Kidney (tissue), 22 donors: ENCODE measurements around the gene PFDN5. TPM values are rescaled to one million over a fixed set of nuclear protein-coding genes. Genes with fewer than 3 reads are reported as not detected.
A peak's percentile ranks its signal among the peaks of the same experiment; 100 is the strongest.

ENCODE experiments used
- DNase-seq, 5 donors: peaks; one replicate each; pipeline ENCODE4 v3.0.0-alpha.2; 2013 to 2020
- FAIRE-seq: peaks from 2 replicates; lab custom pipeline; 2012; peaks lifted over from hg19 to GRCh38; lab: Jason Lieb, UNC
- H3K27ac ChIP-seq, 2 donors: one replicate each; pipeline ENCODE4 v1.7.0; 2013; ENCODE audit warnings: low read depth in 2 of 2, low read length in 2 of 2, inconsistent platforms in 1 of 2
- H3K27me3 ChIP-seq: one replicate; pipeline ENCODE4 v1.7.1; 2013; ENCODE audit warnings: low read length, inconsistent platforms; ENCODE audit not compliant: control insufficient read depth, insufficient read depth
- H3K36me3 ChIP-seq, 3 donors: one replicate each; pipeline versions ENCODE4 v1.7.0 to v1.7.1; 2013; ENCODE audit warnings: low read length in 3 of 3, control low read depth in 1 of 3, inconsistent platforms in 1 of 3; ENCODE audit not compliant: insufficient read depth in 3 of 3, control insufficient read depth in 2 of 3
- H3K4me1 ChIP-seq, 3 donors: one replicate each; pipeline versions ENCODE4 v1.7.0 to v1.7.1; 2013; ENCODE audit warnings: low read length in 3 of 3, inconsistent platforms in 1 of 3, low read depth in 1 of 3; ENCODE audit not compliant: control insufficient read depth in 2 of 3, insufficient read depth in 2 of 3
- H3K4me3 ChIP-seq, 3 donors: one replicate each; pipeline versions ENCODE4 v1.7.0 to v1.8.1; 2013; ENCODE audit warnings: low read length in 3 of 3, control low read depth in 1 of 3, inconsistent platforms in 1 of 3
- H3K9ac ChIP-seq, 3 donors: one replicate each; pipeline versions ENCODE4 v1.7.0 to v1.7.1; 2013; ENCODE audit warnings: low read length in 3 of 3, control low read depth in 1 of 3, inconsistent platforms in 1 of 3
- H3K9me3 ChIP-seq, 3 donors: one replicate each; pipeline versions ENCODE4 v1.7.0 to v1.7.1; 2013; ENCODE audit warnings: low read length in 3 of 3, control low read depth in 1 of 3, inconsistent platforms in 1 of 3; ENCODE audit not compliant: control insufficient read depth in 2 of 3, insufficient read depth in 1 of 3
- CTCF ChIP-seq: IDR thresholded peaks from 3 replicates; pipeline ENCODE4 v1.5.1; 2012; ENCODE audit warnings: mild to moderate bottlenecking, moderate library complexity, borderline replicate concordance; ENCODE audit not compliant: insufficient read depth; ENCODE audit errors: extremely low read depth
- intact Hi-C: fragments of 100-400 bp; cut with DNase I; formaldehyde crosslinking; loops from one replicate; pipeline ENCODE4 v1.11.1; 2022
- long read RNA-seq, 10 donors: library from polyadenylated mRNA in 1 of 10; unstranded in 1 of 10; transcript quantifications; one replicate each; pipeline ENCODE4 v2.0.0 and lab custom pipeline, GENCODE V29; 2021 to 2026
- polyA plus RNA-seq: library from polyadenylated mRNA; stranded (reverse); fragments of 350-450 nt; fragmentation: Illumina TruSeq; extraction: RNeasy Lipid Tissue Mini Kit (QIAGEN cat#74804); gene quantifications from one replicate; pipeline ENCODE4 v1.2.3, GENCODE V29; 2014; ENCODE audit warnings: low read depth, low replicate concordance; ENCODE audit not compliant: insufficient read depth
- total RNA-seq: library from RNA; stranded (reverse); fragmentation: NEBNext Ultra II Directional; extraction: Animal tissue kit (Norgen Biotek cat#: 25700); gene quantifications from one replicate; pipeline ENCODE4 v1.2.1, GENCODE V29; 2021
- donor health status: control.
- donor health status: control.
- donor health status: control.
- donor health status: control.
- donor health status: control.
- donor health status: DM: yes; HTN: yes; CAD: no.
- donor health status: Normal renal cell carcinoma (clear cell type).

PFDN5 gene
- total RNA-seq (439 TPM), polyA plus RNA-seq (1,405 TPM)
- long read RNA-seq, donor 1, transcript PFDN5-213 (3 exons, 596 nt) = minor isoform, 6 of 293 reads
- long read RNA-seq, donor 1, transcript PFDN5-206 (2 exons, 541 nt) = minor isoform, 8 of 293 reads
- long read RNA-seq, donor 1, transcript PFDN5-203 (4 exons, 478 nt) = minor isoform, 18 of 293 reads
- long read RNA-seq, donor 1, transcript PFDN5-214 (6 exons, 847 nt) = major isoform, 219 of 293 reads
- long read RNA-seq, donor 1, partial matches to known transcripts = 12 of 293 reads
- long read RNA-seq, donor 1, other reads (novel, unspliced or antisense) = 21 of 293 reads
- long read RNA-seq, donor 2, transcript PFDN5-217 (4 exons, 497 nt) = minor isoform, 6 of 358 reads
- long read RNA-seq, donor 2, transcript PFDN5-214 (6 exons, 847 nt) = major isoform, 277 of 358 reads
- long read RNA-seq, donor 2, transcript PFDN5-213 (3 exons, 596 nt) = minor isoform, 7 of 358 reads
- long read RNA-seq, donor 2, transcript PFDN5-203 (4 exons, 478 nt) = minor isoform, 18 of 358 reads
- long read RNA-seq, donor 2, partial matches to known transcripts = 14 of 358 reads
- long read RNA-seq, donor 2, other reads (novel, unspliced or antisense) = 29 of 358 reads
- long read RNA-seq, donor 3, transcript PFDN5-213 (3 exons, 596 nt) = minor isoform, 6 of 497 reads
- long read RNA-seq, donor 3, transcript PFDN5-214 (6 exons, 847 nt) = major isoform, 379 of 497 reads
- long read RNA-seq, donor 3, transcript PFDN5-203 (4 exons, 478 nt) = minor isoform, 44 of 497 reads
- long read RNA-seq, donor 3, transcript PFDN5-206 (2 exons, 541 nt) = minor isoform, 7 of 497 reads
- long read RNA-seq, donor 3, partial matches to known transcripts = 8 of 497 reads
- long read RNA-seq, donor 3, other reads (novel, unspliced or antisense) = 38 of 497 reads
- long read RNA-seq, donor 4, transcript PFDN5-213 (3 exons, 596 nt) = minor isoform, 9 of 267 reads
- long read RNA-seq, donor 4, transcript PFDN5-214 (6 exons, 847 nt) = major isoform, 229 of 267 reads
- long read RNA-seq, donor 4, transcript PFDN5-203 (4 exons, 478 nt) = minor isoform, 10 of 267 reads
- long read RNA-seq, donor 4, partial matches to known transcripts = 5 of 267 reads
- long read RNA-seq, donor 4, other reads (novel, unspliced or antisense) = 5 of 267 reads
- long read RNA-seq, donor 5, transcript PFDN5-214 (6 exons, 847 nt) = major isoform, 34 of 42 reads
- long read RNA-seq, donor 5, partial matches to known transcripts = 0 of 42 reads
- long read RNA-seq, donor 5, other reads (novel, unspliced or antisense) = 0 of 42 reads
- long read RNA-seq, donor 6, transcript PFDN5-214 (6 exons, 847 nt) = major isoform, 842 of 1,105 reads
- long read RNA-seq, donor 6, transcript PFDN5-203 (4 exons, 478 nt) = minor isoform, 63 of 1,105 reads
- long read RNA-seq, donor 6, transcript PFDN5-206 (2 exons, 541 nt) = minor isoform, 33 of 1,105 reads
- long read RNA-seq, donor 6, transcript PFDN5-213 (3 exons, 596 nt) = minor isoform, 34 of 1,105 reads
- long read RNA-seq, donor 6, partial matches to known transcripts = 28 of 1,105 reads
- long read RNA-seq, donor 6, other reads (novel, unspliced or antisense) = 74 of 1,105 reads
- long read RNA-seq, donor 7, transcript PFDN5-214 (6 exons, 847 nt) = major isoform, 107 of 150 reads
- long read RNA-seq, donor 7, transcript PFDN5-203 (4 exons, 478 nt) = minor isoform, 7 of 150 reads
- long read RNA-seq, donor 7, partial matches to known transcripts = 0 of 150 reads
- long read RNA-seq, donor 7, other reads (novel, unspliced or antisense) = 29 of 150 reads
- long read RNA-seq, donor 8, transcript PFDN5-214 (6 exons, 847 nt) = major isoform, 347 of 458 reads
- long read RNA-seq, donor 8, transcript PFDN5-203 (4 exons, 478 nt) = minor isoform, 23 of 458 reads
- long read RNA-seq, donor 8, transcript PFDN5-213 (3 exons, 596 nt) = minor isoform, 8 of 458 reads
- long read RNA-seq, donor 8, transcript PFDN5-206 (2 exons, 541 nt) = minor isoform, 10 of 458 reads
- long read RNA-seq, donor 8, partial matches to known transcripts = 23 of 458 reads
- long read RNA-seq, donor 8, other reads (novel, unspliced or antisense) = 36 of 458 reads
- long read RNA-seq, donor 9, transcript PFDN5-214 (6 exons, 847 nt) = major isoform, 228 of 285 reads
- long read RNA-seq, donor 9, transcript PFDN5-206 (2 exons, 541 nt) = minor isoform, 7 of 285 reads
- long read RNA-seq, donor 9, transcript PFDN5-213 (3 exons, 596 nt) = minor isoform, 12 of 285 reads
- long read RNA-seq, donor 9, transcript PFDN5-203 (4 exons, 478 nt) = minor isoform, 11 of 285 reads
- long read RNA-seq, donor 9, partial matches to known transcripts = 10 of 285 reads
- long read RNA-seq, donor 9, other reads (novel, unspliced or antisense) = 12 of 285 reads
- long read RNA-seq, donor 10, transcript PFDN5-206 (2 exons, 541 nt) = minor isoform, 11 of 298 reads
- long read RNA-seq, donor 10, transcript PFDN5-203 (4 exons, 478 nt) = minor isoform, 16 of 298 reads
- long read RNA-seq, donor 10, transcript PFDN5-214 (6 exons, 847 nt) = major isoform, 201 of 298 reads
- long read RNA-seq, donor 10, transcript PFDN5-213 (3 exons, 596 nt) = minor isoform, 12 of 298 reads
- long read RNA-seq, donor 10, partial matches to known transcripts = 21 of 298 reads
- long read RNA-seq, donor 10, other reads (novel, unspliced or antisense) = 20 of 298 reads

GRCh38 chr12:53295070-53295890, at the start of gene PFDN5:
TSS of gene PFDN5 (plus strand) at chr12:53295542. CDS start at chr12:53295568, 26 bp downstream.
- no peak for TF ChIP-seq CTCF
- Histone ChIP-seq H3K27ac (peak within 1 kb of the TSS; percentile 78 to 85), H3K9ac (peak within 1 kb of the TSS; percentile 88 to 98 (median 96)), H3K9me3 (no peaks in the 10 kb centered on the region), H3K4me1 (peaks cover 2 to 25% (median 5%) of the 10 kb centered on the region in 3 donors), H3K36me3 (peaks cover 0 to 4% (median 2%) of the 10 kb centered on the region in 3 donors), H3K27me3 (no peaks in the 10 kb centered on the region), H3K4me3 (peak within 1 kb of the TSS; percentile 90 to 99 (median 93))
- DNase-seq = peak; percentile 89 to 97 (median 91)
- intact Hi-C loops = no loop called here
- no peak for FAIRE-seq

DNA sequence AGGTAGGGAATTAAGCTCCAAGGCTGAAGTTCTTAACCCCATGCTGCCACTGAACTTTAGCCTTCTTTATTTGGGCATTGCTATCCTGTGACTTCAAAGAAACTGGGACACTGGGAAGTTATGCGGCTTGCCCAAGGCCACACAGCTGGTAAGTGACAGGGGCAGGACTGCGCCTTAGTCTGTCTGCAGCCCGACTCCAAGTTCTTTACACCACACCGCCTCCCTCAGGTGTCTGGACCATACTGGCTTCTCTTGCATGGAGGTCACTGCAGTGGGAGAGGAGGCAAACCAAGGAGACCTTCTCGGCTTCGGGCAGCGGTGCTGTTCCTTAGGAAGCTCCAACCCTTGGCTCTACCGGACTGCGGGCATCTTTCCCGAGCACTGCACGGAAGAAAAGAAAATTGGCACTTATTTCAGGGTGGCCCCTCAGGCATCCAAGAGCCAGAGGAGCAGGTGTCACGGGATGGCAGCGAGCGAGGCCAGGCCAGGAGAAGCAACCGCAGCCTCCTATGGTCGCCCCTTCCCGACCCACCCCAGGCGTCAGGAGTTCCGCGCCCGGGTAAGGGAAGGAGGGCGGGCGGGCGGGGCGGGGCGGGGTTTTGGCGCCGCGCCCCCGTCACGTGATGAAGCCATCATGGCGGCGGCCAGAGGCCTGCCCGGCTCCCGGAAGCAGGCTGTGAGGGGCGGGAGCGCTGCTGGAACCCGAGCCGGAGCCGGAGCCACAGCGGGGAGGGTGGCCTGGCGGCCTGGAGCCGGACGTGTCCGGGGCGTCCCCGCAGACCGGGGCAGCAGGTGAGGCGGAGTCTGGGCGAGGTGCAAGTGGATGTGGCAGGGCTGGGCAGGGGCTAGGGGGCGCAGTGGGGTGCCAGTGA, 43.6 kb upstream of the PFDN5 start:
- Histone ChIP-seq H3K36me3 (peaks cover 0 to 7% (median 6%) of the 10 kb centered on the region in 3 donors), H3K4me3 (peak overlapping the region; percentile 70 to 93 (median 77)), H3K27me3 (no peaks in the 10 kb centered on the region), H3K27ac (peak overlapping the region; percentile 84 to 96), H3K9ac (peak overlapping the region; percentile 56 to 90 (median 87)), H3K9me3 (no peaks in the 10 kb centered on the region), H3K4me1 (peaks cover 3 to 18% (median 7%) of the 10 kb centered on the region in 3 donors)
- FAIRE-seq (no peak), DNase-seq (peak; percentile 90 to 94 (median 93))
- intact Hi-C loops = no loop called here
- TF ChIP-seq CTCF = peak; percentile 29
